ENCODE results near the gene FAM168A. TPM values are rescaled to one million over a fixed set of nuclear protein-coding genes. Genes with fewer than 3 reads are reported as not detected.

The FAM168A gene
- total RNA-seq, 4 donors from 2014 or later: 22.2 to 35.7 (median 30.4) TPM

GRCh38 chr11:73542175-73542574 lies 55.7 kb downstream of the FAM168A start:
- H3K36me3 ChIP-seq: no peaks in the 10 kb centered on the region
- no peak for DNase-seq
- no peak overlapping the region for H3K27ac ChIP-seq
- H3K27me3 ChIP-seq: no peaks in the 10 kb centered on the region
- TF ChIP-seq CTCF (IDR thresholded peaks at IDR 0.05): no peak
- no peak for TF ChIP-seq POLR2A (IDR thresholded peaks at IDR 0.05)
- no peaks in the 10 kb centered on the region for H3K9me3 ChIP-seq
- H3K4me3 ChIP-seq: no peak overlapping the region
- H3K4me1 ChIP-seq: no peaks in the 10 kb centered on the region

DNA sequence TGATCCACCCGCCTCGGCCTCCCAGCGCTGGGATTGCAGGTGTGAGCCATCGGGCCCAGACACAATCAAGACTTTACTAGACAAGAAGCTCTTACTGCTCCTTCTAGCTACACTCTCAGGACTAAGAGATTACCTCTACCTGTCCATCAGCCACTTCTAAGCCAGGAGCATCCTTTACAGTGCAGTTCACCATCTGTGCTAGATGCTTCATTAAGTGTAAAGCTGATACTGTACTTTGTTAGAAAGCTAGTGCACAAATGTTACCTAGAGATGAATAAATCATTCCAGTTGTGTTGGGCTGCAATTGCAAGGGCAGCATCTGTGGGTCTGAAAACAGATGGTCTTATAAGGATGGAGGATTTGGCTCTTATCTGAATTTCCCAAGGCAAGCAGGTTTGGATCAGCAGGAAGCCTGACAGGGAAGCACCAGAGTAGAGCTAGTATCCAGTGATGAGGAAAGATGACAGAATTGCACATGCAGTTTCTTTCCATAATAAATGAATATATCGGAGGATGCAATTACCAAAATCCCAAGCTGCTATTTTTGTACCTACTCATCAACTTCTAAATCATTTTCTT lies 58.3 kb downstream of the FAM168A start:
- H3K27ac ChIP-seq: no peak overlapping the region
- no peak overlapping the region for H3K4me3 ChIP-seq
- TF ChIP-seq CTCF (IDR thresholded peaks at IDR 0.05): no peak
- TF ChIP-seq POLR2A (IDR thresholded peaks at IDR 0.05): no peak
- no peak for DNase-seq
- no peaks in the 10 kb centered on the region for H3K4me1 ChIP-seq
- H3K27me3 ChIP-seq: no peaks in the 10 kb centered on the region
- no peaks in the 10 kb centered on the region for H3K36me3 ChIP-seq
- no peaks in the 10 kb centered on the region for H3K9me3 ChIP-seq

DNA sequence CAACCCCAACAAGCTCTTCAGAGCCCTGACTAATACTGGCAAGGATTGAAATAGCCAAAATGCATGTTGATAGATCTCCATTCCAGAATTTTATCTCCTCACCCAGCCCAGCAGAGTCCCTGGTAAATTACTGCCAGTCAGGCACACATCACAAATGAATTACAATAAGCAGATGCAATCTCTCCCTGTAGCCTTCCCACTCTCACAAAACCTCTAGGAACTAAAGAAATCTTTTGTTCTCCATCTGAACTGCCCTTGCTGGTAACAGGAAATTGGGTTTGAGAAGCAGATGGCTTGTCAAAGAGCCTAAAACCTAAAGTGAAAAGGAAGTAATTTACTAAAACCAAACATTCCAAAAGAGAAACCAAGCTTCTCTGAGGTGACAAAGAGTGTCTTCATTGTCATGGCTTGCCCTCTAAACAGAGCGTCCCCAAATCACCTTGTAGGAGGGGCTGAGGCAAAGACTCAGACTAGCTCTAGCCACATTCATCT lies 59.5 kb downstream of the FAM168A start:
- no peak for DNase-seq
- no peaks in the 10 kb centered on the region for H3K36me3 ChIP-seq
- no peak overlapping the region for H3K27ac ChIP-seq
- H3K27me3 ChIP-seq: no peaks in the 10 kb centered on the region
- no peaks in the 10 kb centered on the region for H3K9me3 ChIP-seq
- peaks cover 0 to 8% (median 0%) of the 10 kb centered on the region in 4 donors for H3K4me1 ChIP-seq
- TF ChIP-seq CTCF (IDR thresholded peaks at IDR 0.05) (no peak), POLR2A (IDR thresholded peaks at IDR 0.05) (no peak)
- no peak overlapping the region for H3K4me3 ChIP-seq

- Histone ChIP-seq H3K27ac (no peak overlapping the region), H3K4me1 (peaks cover 0 to 12% (median 0%) of the 10 kb centered on the region in 4 donors), H3K27me3 (no peaks in the 10 kb centered on the region), H3K9me3 (no peaks in the 10 kb centered on the region), H3K4me3 (no peak overlapping the region), H3K36me3 (no peaks in the 10 kb centered on the region)
- no peak for DNase-seq
- TF ChIP-seq CTCF (IDR thresholded peaks at IDR 0.05) (no peak), POLR2A (IDR thresholded peaks at IDR 0.05) (no peak)
Measured at GRCh38 chr11:73537969-73538368, 59.9 kb downstream of the FAM168A start.

GRCh38 chr11:73536961-73537360 lies 61.0 kb downstream of the FAM168A start:
- DNase-seq: no peak
- no peaks in the 10 kb centered on the region for H3K27me3 ChIP-seq
- peaks cover 0 to 22% (median 0%) of the 10 kb centered on the region in 4 donors for H3K4me1 ChIP-seq
- no peak overlapping the region for H3K4me3 ChIP-seq
- no peak overlapping the region for H3K27ac ChIP-seq
- TF ChIP-seq POLR2A (IDR thresholded peaks at IDR 0.05) (no peak), CTCF (IDR thresholded peaks at IDR 0.05) (no peak)
- H3K36me3 ChIP-seq: no peaks in the 10 kb centered on the region
- no peaks in the 10 kb centered on the region for H3K9me3 ChIP-seq

Data from Peyer's patch (tissue), 4 donors.